PFSK-1 (cell line): ENCODE measurements around the gene COX14.

Experiments used
- FOXP2 ChIP-seq: optimal IDR thresholded peaks from 2 replicates; pipeline ENCODE3; 2011; ENCODE audit warnings: borderline replicate concordance, control low read depth, inconsistent platforms; ENCODE audit not compliant: insufficient read depth; ENCODE audit errors: extremely low read length, extremely low read depth
- POLR2AphosphoS5 ChIP-seq: IDR thresholded peaks from 2 replicates; pipeline ENCODE4 v1.6.1; 2012; ENCODE audit warnings: low read depth, mild to moderate bottlenecking, control low read depth, low read length, moderate library complexity
- REST ChIP-seq, 2 experiments: IDR thresholded peaks; 2 replicates each; pipeline versions ENCODE4 v1.6.1 to v1.8.0; 2011 to 2012; ENCODE audit warnings: low read depth in 2 of 2, low read length in 2 of 2, control low read depth in 1 of 2, inconsistent platforms in 1 of 2, mild to moderate bottlenecking in 1 of 2, moderate library complexity in 1 of 2; ENCODE audit not compliant: insufficient read depth in 1 of 2
- SIN3A ChIP-seq: IDR thresholded peaks from 2 replicates; pipeline ENCODE4 v1.6.1; 2012; ENCODE audit warnings: mild to moderate bottlenecking, low read length, moderate library complexity, borderline replicate concordance; ENCODE audit not compliant: insufficient read depth
- TAF1 ChIP-seq: IDR thresholded peaks from 2 replicates; pipeline ENCODE4 v1.6.1; 2012; ENCODE audit warnings: low read length, control low read depth, borderline replicate concordance; ENCODE audit not compliant: insufficient read depth

The COX14 gene

GRCh38 chr12:50120953-50121352 lies 8.9 kb downstream of the COX14 start:
- no peak for TF ChIP-seq FOXP2
- no peak for TF ChIP-seq POLR2AphosphoS5
- TF ChIP-seq REST (IDR thresholded peaks at IDR 0.05; ENCODE audit: insufficient read depth in 1 of 2, low read depth in 2 of 2, low read length in 2 of 2), result no peak
- TF ChIP-seq SIN3A, result no peak
- no peak for TF ChIP-seq TAF1

- TF ChIP-seq REST (IDR thresholded peaks at IDR 0.05; ENCODE audit: insufficient read depth in 1 of 2, low read depth in 2 of 2, low read length in 2 of 2) (no peak), FOXP2 (no peak), SIN3A (no peak)
Measured at GRCh38 chr12:50121641-50122040, 9.6 kb downstream of the COX14 start.

GRCh38 chr12:50123203-50123602 lies 11.2 kb downstream of the COX14 start:
- TF ChIP-seq REST (IDR thresholded peaks at IDR 0.05; ENCODE audit: insufficient read depth in 1 of 2, low read depth in 2 of 2, low read length in 2 of 2) (no peak), TAF1 (no peak), FOXP2 (no peak), POLR2AphosphoS5 (no peak), SIN3A (no peak)

- TF ChIP-seq FOXP2, result no peak
- TF ChIP-seq POLR2AphosphoS5, result no peak
- TF ChIP-seq SIN3A, result no peak
Measured at GRCh38 chr12:50127546-50127945, 15.5 kb downstream of the COX14 start.

- no peak for TF ChIP-seq REST (IDR thresholded peaks at IDR 0.05; ENCODE audit: insufficient read depth in 1 of 2, low read depth in 2 of 2, low read length in 2 of 2)
- no peak for TF ChIP-seq TAF1
- TF ChIP-seq FOXP2, result no peak
- TF ChIP-seq SIN3A, result no peak
- no peak for TF ChIP-seq POLR2AphosphoS5
Measured at GRCh38 chr12:50129290-50129689, 17.3 kb downstream of the COX14 start.
